Kidney (tissue), 14 donors: ENCODE data around the gene CTIF. TPM values are rescaled to one million over a fixed set of nuclear protein-coding genes. Genes with fewer than 3 reads are reported as not detected.

Experiments
- DNase-seq, 5 donors: peaks; one replicate each; pipeline ENCODE4 v3.0.0-alpha.2; 2013 to 2020
- FAIRE-seq: peaks from 2 replicates; lab custom pipeline; 2012; peaks lifted over from hg19 to GRCh38; lab: Jason Lieb, UNC
- H3K27ac ChIP-seq, 2 donors: one replicate each; pipeline ENCODE4 v1.7.0; 2013; ENCODE audit warnings: low read depth in 2 of 2, low read length in 2 of 2, inconsistent platforms in 1 of 2
- H3K27me3 ChIP-seq: one replicate; pipeline ENCODE4 v1.7.1; 2013; ENCODE audit warnings: low read length, inconsistent platforms; ENCODE audit not compliant: control insufficient read depth, insufficient read depth
- H3K36me3 ChIP-seq, 3 donors: one replicate each; pipeline versions ENCODE4 v1.7.0 to v1.7.1; 2013; ENCODE audit warnings: low read length in 3 of 3, control low read depth in 1 of 3, inconsistent platforms in 1 of 3; ENCODE audit not compliant: insufficient read depth in 3 of 3, control insufficient read depth in 2 of 3
- H3K4me1 ChIP-seq, 3 donors: one replicate each; pipeline versions ENCODE4 v1.7.0 to v1.7.1; 2013; ENCODE audit warnings: low read length in 3 of 3, inconsistent platforms in 1 of 3, low read depth in 1 of 3; ENCODE audit not compliant: control insufficient read depth in 2 of 3, insufficient read depth in 2 of 3
- H3K4me3 ChIP-seq, 3 donors: one replicate each; pipeline versions ENCODE4 v1.7.0 to v1.8.1; 2013; ENCODE audit warnings: low read length in 3 of 3, control low read depth in 1 of 3, inconsistent platforms in 1 of 3
- H3K9ac ChIP-seq, 3 donors: one replicate each; pipeline versions ENCODE4 v1.7.0 to v1.7.1; 2013; ENCODE audit warnings: low read length in 3 of 3, control low read depth in 1 of 3, inconsistent platforms in 1 of 3
- H3K9me3 ChIP-seq, 3 donors: one replicate each; pipeline versions ENCODE4 v1.7.0 to v1.7.1; 2013; ENCODE audit warnings: low read length in 3 of 3, control low read depth in 1 of 3, inconsistent platforms in 1 of 3; ENCODE audit not compliant: control insufficient read depth in 2 of 3, insufficient read depth in 1 of 3
- CTCF ChIP-seq: IDR thresholded peaks from 3 replicates; pipeline ENCODE4 v1.5.1; 2012; ENCODE audit warnings: mild to moderate bottlenecking, moderate library complexity, borderline replicate concordance; ENCODE audit not compliant: insufficient read depth; ENCODE audit errors: extremely low read depth
- intact Hi-C: fragments of 100-400 bp; cut with DNase I; formaldehyde crosslinking; loops from one replicate; pipeline ENCODE4 v1.11.1; 2022
- polyA plus RNA-seq: library from polyadenylated mRNA; stranded (reverse); fragments of 350-450 nt; fragmentation: Illumina TruSeq; extraction: RNeasy Lipid Tissue Mini Kit (QIAGEN cat#74804); gene quantifications from one replicate; pipeline ENCODE4 v1.2.3, GENCODE V29; 2014; ENCODE audit warnings: low read depth, low replicate concordance; ENCODE audit not compliant: insufficient read depth
- total RNA-seq: library from RNA; stranded (reverse); fragmentation: NEBNext Ultra II Directional; extraction: Animal tissue kit (Norgen Biotek cat#: 25700); gene quantifications from one replicate; pipeline ENCODE4 v1.2.1, GENCODE V29; 2021
- donor health status: control.
- donor health status: control.
- donor health status: control.
- donor health status: control.
- donor health status: control.
- donor health status: DM: yes; HTN: yes; CAD: no.
- donor health status: Normal renal cell carcinoma (clear cell type).

The CTIF gene
- total and polyA plus RNA-seq, 2 donors from 2014 or later, result 37.3 to 41.9 TPM

- Histone ChIP-seq H3K4me1 (peaks cover 2 to 19% (median 4%) of the 10 kb centered on the region in 3 donors), H3K4me3 (no peak overlapping the region), H3K9me3 (no peaks in the 10 kb centered on the region), H3K27me3 (no peaks in the 10 kb centered on the region), H3K9ac (no peak overlapping the region), H3K36me3 (peaks cover 0 to 8% (median 3%) of the 10 kb centered on the region in 3 donors), H3K27ac (no peak overlapping the region)
- TF ChIP-seq CTCF, result no peak
- intact Hi-C loops, result no loop called here
- DNase-seq (no peak), FAIRE-seq (no peak)
These were observed 137.1 kb downstream of the CTIF start for GRCh38 chr18:48675912-48676311.

GRCh38 chr18:48676346-48676745 lies 137.5 kb downstream of the CTIF start:
- DNase-seq (peak in 2 of 5 donors; percentile 25 to 67), FAIRE-seq (no peak)
- Histone ChIP-seq H3K27ac (no peak overlapping the region), H3K36me3 (peaks cover 0 to 3% (median under 1%) of the 10 kb centered on the region in 3 donors), H3K9me3 (no peaks in the 10 kb centered on the region), H3K4me3 (peak overlapping the region in 1 of 3 donors; percentile 5), H3K9ac (peak overlapping the region in 2 of 3 donors; percentile 5 to 28), H3K4me1 (peaks cover 2 to 19% (median 6%) of the 10 kb centered on the region in 3 donors), H3K27me3 (no peaks in the 10 kb centered on the region)
- intact Hi-C loops, result no loop called here
- TF ChIP-seq CTCF, result no peak

GRCh38 chr18:48676756-48677368 lies 138.0 kb downstream of the CTIF start:
- DNase-seq, result peak; percentile 76 to 87 (median 83)
- Histone ChIP-seq H3K36me3 (no peaks in the 10 kb centered on the region), H3K4me1 (peaks cover 2 to 19% (median 7%) of the 10 kb centered on the region in 3 donors), H3K9me3 (no peaks in the 10 kb centered on the region), H3K4me3 (peak overlapping the region in 1 of 3 donors; percentile 5), H3K27me3 (no peaks in the 10 kb centered on the region), H3K9ac (peak overlapping the region in 2 of 3 donors; percentile 5 to 28), H3K27ac (no peak overlapping the region)
- peak; percentile 91 for TF ChIP-seq CTCF
- intact Hi-C loops, result no loop called here
- no peak for FAIRE-seq
